HEK293T (cell line): ENCODE results near the gene ZNF780A.

Experiments used
- BHLHE40 ChIP-seq: fragments of 450-650 bp; IDR thresholded peaks from 2 replicates; pipeline ENCODE4 v1.6.1; 2016; ENCODE audit warnings: mild to moderate bottlenecking, moderate library complexity, borderline replicate concordance
- CTBP1 ChIP-seq: fragments of 450-650 bp; IDR thresholded peaks from 2 replicates; pipeline ENCODE4 v1.6.1; 2016; ENCODE audit warnings: borderline replicate concordance
- ELF4 ChIP-seq: fragments of 450-650 bp; IDR thresholded peaks from 2 replicates; pipeline ENCODE4 v1.6.1; 2017; ENCODE audit warnings: antibody characterized with exemption
- FOXA1 ChIP-seq: fragments of 450-650 bp; IDR thresholded peaks from 2 replicates; pipeline ENCODE4 v1.6.1; 2016; ENCODE audit warnings: mild to moderate bottlenecking
- FOXK2 ChIP-seq: fragments of 450-650 bp; IDR thresholded peaks from 2 replicates; pipeline ENCODE4 v1.6.1; 2016; ENCODE audit warnings: mild to moderate bottlenecking
- FOXM1 ChIP-seq: fragments of 450-650 bp; IDR thresholded peaks from 2 replicates; pipeline ENCODE4 v1.6.1; 2017; ENCODE audit warnings: mild to moderate bottlenecking, borderline replicate concordance
- L3MBTL2 ChIP-seq: fragments of 450-650 bp; conservative IDR thresholded peaks from 2 replicates; pipeline ENCODE4 v1.6.1; 2016; ENCODE audit warnings: mild to moderate bottlenecking
- NFRKB ChIP-seq: fragments of 450-650 bp; IDR thresholded peaks from 2 replicates; pipeline ENCODE4 v1.6.1; 2016; ENCODE audit warnings: mild to moderate bottlenecking, moderate library complexity
- PKNOX1 ChIP-seq: fragments of 450-650 bp; IDR thresholded peaks from 2 replicates; pipeline ENCODE4 v1.6.1; 2016
- SP1 ChIP-seq: fragments of 450-650 bp; IDR thresholded peaks from 2 replicates; pipeline ENCODE4 v1.6.1; 2017
- SUZ12 ChIP-seq: fragments of 450-650 bp; IDR thresholded peaks from 2 replicates; pipeline ENCODE4 v1.6.1; 2016; ENCODE audit warnings: mild to moderate bottlenecking
- ZNF384 ChIP-seq: fragments of 450-650 bp; IDR thresholded peaks from 2 replicates; pipeline ENCODE4 v1.6.1; 2016

- no peak for TF ChIP-seq SP1
- TF ChIP-seq ELF4, result no peak
- TF ChIP-seq BHLHE40, result no peak
- no peak for TF ChIP-seq NFRKB
- no peak for TF ChIP-seq FOXA1
- TF ChIP-seq SUZ12, result no peak
- no peak for TF ChIP-seq FOXM1
- TF ChIP-seq PKNOX1, result no peak
- no peak for TF ChIP-seq ZNF384
- TF ChIP-seq CTBP1, result no peak
- TF ChIP-seq L3MBTL2, result no peak
- no peak for TF ChIP-seq FOXK2
Measured at GRCh38 chr19:40084948-40085347, 5.8 kb downstream of the ZNF780A start.
